Activated T-cell treated with anti-CD3 and anti-CD28 coated beads for 24 hours (primary cell): ENCODE measurements around the gene ZNF605.
"Not testable (repeated sequence)": the region's sequence is repeated elsewhere in the genome, so short reads cannot be mapped to it uniquely, and the experiment has no call there.

Experiments used
- DNase-seq: peaks from one replicate; pipeline ENCODE4 v3.0.0-alpha.2; 2020; ENCODE audit warnings: low read depth

The ZNF605 gene

DNA sequence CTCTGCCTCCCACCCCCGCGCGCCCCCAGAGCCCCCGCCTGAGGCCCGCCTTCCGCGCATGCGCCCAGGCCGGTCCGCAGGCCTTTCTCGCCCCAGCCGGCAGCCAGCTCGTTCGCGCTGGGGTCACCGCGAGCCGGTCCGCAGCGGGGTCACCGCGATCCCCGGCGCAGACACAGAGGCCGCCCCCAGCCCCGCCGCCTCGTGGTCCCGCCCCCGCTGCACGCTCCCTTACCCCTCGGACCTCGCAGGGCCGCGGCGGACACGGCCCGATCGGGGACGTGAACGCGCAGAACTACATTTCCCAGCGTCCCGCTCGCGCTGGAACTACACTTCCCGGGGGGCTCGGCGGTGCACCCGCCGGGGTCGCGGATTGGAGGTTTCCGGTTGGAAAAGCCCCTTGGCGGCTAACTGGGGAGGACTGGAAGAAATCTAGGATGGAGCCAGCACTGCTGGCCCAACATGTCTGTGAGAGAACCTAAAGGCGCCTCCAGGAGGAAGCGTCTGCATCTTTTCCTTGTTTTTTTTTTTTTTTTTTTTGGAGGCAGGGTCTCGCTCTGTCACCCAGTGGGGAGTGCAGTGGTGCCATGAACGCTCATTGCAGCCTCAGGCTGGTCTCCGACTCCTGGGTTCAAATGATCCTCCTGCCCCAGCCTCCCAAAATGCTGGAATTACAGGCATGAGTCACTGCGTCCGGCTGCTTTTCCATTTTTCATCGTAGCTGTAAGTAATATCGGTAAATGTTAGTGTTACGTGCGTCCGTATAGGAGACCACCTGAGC, at the start of gene ZNF605:
TSS of gene ZNF605 (minus strand) at position 296 of the 778 bp plus-strand sequence. CDS start 10,671 bp downstream, outside the sequence.
- peak; percentile 83 for DNase-seq

- DNase-seq, result no peak
These were observed 42.6 kb upstream of the ZNF605 start for GRCh38 chr12:132998741-132999140.

GRCh38 chr12:132986885-132987225, 30.7 kb upstream of the ZNF605 start:
- DNase-seq, result no peak

DNA sequence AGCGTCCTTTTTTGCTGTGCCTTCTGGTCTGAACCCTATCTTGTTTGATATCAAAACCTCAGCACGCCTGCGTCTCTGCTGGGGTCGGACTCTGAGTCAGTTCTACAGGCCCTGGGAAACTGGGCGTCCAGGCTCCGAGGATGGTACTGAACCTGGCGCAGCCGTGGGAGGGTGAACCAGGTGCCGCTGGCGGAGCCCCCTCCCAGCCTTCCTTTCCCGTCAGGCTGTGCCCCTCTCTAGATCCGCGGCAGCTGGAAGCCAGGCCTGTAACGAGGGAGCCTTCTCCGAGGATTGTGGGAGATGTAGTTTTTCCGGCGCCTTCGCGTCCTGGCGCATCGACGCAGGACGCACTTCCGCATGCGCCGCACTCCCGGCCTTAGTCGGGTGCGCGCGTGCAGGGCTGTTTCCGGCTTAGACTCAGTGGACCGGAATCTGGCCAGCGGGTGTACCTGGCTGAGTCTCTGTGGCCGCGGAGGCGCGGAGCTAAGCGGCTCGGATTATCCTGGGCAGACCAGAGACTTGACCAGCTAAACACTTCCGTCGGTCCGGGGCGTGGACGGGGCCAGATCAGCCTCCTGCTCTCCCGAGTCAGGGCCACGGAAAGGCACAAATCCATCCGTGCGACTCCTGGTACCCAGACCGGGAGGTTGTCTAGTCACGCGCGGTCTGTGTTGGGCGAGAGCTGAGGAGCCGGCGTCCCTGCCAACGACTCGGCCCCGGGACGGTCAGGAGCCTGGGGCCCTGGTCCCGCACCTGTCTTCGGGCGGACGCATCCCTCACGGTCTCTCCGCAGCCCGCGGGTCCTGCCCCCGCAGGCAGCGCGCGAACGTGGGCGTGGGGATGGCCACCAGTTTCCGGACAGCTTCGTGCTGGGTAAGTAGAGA, 30.1 kb upstream of the ZNF605 start, which contains the start of gene ZNF26:
TSS of gene ZNF26 (plus strand) at position 367 of the 884 bp plus-strand sequence. CDS start at position 841, 474 bp downstream.
- DNase-seq, result peak; percentile 85

- peak; percentile 20 for DNase-seq
These were observed 20.8 kb upstream of the ZNF605 start for GRCh38 chr12:132976870-132977269.

DNA sequence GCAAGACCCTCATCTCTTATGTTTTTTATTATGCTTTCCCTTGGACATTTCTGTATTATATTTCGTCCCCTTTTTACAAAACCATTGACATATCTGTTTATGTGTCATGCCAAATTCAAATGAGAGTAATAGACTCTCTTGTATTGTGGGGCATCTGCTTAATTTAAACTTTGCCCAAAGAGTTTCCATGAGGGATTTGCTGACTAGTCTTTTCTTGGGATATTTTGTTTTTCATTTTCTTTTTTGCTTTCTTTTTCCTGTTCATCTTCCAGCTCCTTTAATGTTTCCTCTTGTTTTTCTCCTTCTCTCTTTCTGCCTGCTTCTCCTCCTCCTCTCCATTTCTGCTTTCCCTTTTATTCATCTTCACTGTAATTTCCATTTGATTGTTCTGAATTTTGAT, 16.3 kb upstream of the ZNF605 start:
- DNase-seq, result no peak

GRCh38 chr12:132967736-132968135, 11.6 kb upstream of the ZNF605 start:
- DNase-seq, result no peak

DNA sequence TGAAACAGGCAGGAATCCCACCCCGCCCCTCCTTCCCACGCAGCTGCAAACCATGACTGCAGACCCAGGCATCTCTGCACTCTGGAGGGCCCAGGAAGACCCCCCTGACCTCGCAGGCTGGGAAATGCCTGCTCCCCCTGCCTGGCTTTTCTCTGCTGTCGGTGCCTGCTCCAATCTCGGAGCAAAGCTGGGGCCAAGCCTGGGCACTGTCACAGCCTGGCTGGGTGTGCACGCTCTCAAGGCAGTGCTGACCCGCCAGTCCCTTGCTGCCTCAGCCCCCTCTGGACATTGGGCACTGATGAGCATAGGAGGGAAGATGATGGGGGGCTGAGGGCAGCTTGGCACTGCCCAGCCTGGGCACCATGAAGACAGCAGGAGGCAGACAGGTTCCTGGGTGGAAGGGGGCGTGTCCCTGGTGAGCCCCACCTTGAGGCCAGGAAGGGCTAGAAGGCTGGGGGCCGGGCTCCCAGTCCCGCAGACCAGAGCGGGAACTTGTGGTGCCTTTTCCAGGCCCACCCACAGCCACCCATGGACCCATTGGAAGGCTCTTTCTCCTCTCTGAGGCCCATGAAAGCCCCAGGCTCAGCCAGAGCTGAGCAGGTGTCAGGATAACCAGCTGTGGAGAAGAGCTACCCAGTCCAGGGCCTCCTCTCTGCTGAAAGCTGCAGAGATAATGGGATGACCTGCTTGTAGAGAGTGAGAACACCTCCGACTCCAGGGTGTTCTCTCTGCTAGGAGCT, 10.7 kb upstream of the ZNF605 start:
- DNase-seq, result no peak

- no peak for DNase-seq
These were observed 9.7 kb upstream of the ZNF605 start for GRCh38 chr12:132965796-132966195.

DNA sequence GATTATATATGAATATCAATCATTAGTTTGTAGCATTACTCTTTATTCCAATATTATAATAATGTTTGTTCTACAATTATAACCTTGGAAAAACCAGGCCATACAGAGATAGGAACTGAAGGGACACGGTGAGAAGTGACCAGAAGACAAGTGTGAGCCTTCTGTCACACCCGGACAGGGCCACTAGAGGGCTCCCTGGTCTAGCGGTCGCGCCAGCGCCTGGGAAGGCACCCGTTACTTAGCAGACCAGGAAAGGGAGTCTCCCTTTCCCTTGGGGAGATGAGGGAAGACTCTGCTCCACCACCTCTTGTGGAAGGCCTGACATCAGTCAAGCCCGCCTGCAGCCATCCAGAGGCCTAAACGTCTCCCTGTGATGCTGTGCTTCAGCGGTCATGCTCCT, 7.8 kb upstream of the ZNF605 start:
- not testable (repeated sequence) for DNase-seq

GRCh38 chr12:132961790-132962189, 5.7 kb upstream of the ZNF605 start:
- not testable (repeated sequence) for DNase-seq

GRCh38 chr12:132955094-132956010, 754 bp downstream of the ZNF605 start:
- DNase-seq, result no peak

DNA sequence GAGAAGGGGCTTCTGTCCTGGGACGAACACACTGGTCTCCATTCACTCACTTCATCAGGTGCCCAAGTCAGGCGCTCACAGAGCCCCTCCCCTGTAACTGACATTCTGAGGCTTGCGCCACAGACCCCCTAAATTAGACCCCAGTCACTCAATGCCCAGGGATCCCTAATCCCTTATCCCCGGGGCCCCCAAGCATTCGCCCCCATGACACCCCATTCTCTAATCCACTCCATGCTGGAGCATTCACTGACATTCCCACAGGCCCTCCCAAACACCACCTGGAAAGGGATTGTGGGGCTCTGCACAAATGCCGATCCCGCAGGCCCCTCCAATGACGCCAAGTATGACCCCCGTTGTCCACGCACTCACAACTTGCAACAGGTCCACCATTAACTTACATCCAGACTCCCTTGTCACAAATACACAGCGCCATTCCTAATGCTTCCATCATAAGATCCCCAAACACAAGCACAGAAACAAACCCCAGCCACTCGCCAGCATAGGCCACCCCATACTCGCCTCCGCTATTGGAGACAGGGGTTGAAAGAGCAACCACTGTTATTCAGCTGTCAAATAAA, 1.5 kb downstream of the ZNF605 start:
- no peak for DNase-seq

DNA sequence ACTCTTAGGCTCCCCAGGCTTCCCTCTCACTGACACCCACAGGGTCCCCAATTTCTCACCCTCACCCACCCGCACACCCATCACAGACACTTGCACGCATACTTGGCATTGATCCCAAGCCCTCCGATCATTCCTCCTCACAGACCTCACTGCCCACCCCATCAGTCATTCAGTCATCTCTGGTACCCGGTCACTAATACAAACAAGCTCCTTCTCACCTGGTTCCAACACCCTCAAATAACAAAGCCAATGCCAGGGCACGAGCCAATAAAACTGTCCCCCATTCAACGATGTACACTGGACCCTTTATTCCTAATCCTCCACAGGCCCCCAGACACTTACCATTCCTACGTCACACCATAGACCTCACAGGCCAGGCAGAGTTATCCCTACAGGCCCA, 2.3 kb downstream of the ZNF605 start:
- no peak for DNase-seq

DNA sequence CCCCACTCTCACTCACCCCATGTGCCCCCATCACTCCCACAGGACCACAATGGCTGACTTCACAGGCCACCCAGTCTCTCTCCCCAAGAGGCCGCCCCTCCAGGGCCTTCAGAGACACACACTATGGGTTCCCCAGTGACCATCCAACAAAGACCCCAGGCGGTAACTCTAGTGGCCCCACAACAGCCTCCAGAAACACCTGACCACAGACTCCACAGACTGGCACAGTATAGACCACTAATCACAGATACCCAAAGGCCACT, 3.0 kb downstream of the ZNF605 start:
- no peak for DNase-seq

- no peak for DNase-seq
These were observed 3.5 kb downstream of the ZNF605 start for GRCh38 chr12:132952371-132953162.

DNA sequence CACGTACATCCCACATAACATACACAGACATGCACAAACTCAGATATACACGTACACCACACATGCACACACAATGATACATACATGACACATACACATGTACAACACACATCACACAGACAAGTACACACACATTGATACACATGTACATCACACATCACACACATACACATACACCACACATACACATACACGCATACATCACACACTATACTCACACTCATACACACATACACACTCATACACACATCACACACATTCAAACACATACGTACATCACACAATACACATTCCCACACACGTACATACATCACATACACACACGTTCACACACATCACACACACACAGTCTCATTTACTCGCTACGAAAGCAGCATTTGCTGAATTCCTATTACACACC, 4.5 kb downstream of the ZNF605 start:
- no peak for DNase-seq

DNA sequence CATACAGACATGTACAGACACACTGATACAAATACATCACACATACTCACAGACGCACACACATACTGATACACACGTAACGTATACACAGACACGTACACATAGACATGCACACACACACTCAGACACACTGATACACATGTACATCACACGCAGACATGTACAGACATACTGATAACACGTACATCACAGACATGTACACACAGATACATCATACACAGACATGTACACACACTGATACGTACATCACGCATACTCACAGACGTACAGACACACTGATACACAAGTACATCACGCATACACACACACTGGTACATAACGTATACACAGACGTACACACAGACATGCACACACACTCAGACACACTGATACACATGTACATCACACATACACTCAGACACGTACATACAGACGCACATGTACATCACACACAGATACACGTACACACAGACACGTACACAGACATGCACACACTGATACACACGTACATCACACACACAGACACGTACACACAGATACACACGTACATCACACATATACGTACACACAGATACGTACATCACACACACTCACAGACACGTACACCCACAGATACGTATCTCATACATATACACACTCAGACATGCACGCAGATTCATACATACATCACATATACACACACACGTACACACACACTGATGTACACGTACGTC, 5.1 kb downstream of the ZNF605 start:
- no peak for DNase-seq

DNA sequence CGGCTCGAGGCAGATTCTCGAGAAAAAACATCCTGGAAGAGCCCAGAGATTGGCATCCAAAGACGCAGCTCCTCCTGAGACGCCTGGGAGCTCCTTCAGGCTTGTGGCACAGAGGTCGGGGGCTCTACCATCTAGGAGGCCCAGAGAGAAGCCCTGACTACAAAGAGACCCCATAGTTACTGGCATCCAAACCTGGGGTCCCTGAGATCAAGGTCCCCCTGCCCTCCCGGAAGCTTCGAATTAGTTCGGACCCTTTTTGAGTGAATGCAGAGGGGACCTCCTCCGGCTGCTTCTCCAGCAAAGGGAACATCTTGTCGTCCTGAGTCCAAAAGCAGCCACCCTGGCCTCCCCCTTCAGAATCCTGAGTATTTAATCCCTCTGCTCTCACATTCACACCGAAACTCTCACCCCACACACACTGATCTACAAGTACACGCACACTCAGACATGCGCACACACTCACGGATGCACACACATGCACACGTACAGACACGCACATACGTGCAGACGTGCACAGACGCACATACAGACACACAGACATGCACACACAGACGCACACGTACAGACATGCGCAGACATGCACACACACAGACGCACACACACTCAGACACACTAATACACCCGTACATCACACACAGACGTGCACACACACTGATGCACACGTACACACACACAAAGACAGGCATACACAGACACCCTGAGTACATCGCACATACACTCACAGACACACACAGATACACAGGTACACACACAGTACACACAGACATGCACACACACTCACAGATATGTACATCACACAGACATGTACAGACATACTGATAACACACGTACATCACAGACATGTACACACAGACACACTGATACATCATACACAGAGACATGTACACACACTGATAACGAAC, 5.9 kb downstream of the ZNF605 start:
- DNase-seq, result no peak
